Osteocyte (in vitro differentiated cells): Measurements from ENCODE around the gene BAHD1. TPM values are rescaled to one million over a fixed set of nuclear protein-coding genes. Genes with fewer than 3 reads are reported as not detected.

Source experiments
- DNase-seq: peaks from one replicate; pipeline ENCODE4 v3.0.0; 2021; ENCODE audit warnings: mixed read lengths; ENCODE audit not compliant: unreplicated experiment; ENCODE audit errors: extremely low spot score
- H3K27ac Mint-ChIP-seq: one replicate; pipeline ENCODE4 v1.8.0; 2021; ENCODE audit warnings: mild to moderate bottlenecking, mixed read lengths; ENCODE audit not compliant: unreplicated experiment
- H3K27me3 Mint-ChIP-seq: one replicate; pipeline ENCODE4 v1.8.0; 2021; ENCODE audit warnings: mixed read lengths; ENCODE audit not compliant: unreplicated experiment
- H3K36me3 Mint-ChIP-seq: one replicate; pipeline ENCODE4 v1.8.0; 2021; ENCODE audit warnings: mixed read lengths; ENCODE audit not compliant: unreplicated experiment
- H3K4me1 Mint-ChIP-seq: one replicate; pipeline ENCODE4 v1.8.0; 2021; ENCODE audit warnings: mixed read lengths; ENCODE audit not compliant: unreplicated experiment
- H3K4me3 Mint-ChIP-seq: one replicate; pipeline ENCODE4 v1.8.0; 2021; ENCODE audit warnings: mild to moderate bottlenecking, moderate library complexity, mixed read lengths; ENCODE audit not compliant: unreplicated experiment
- H3K9me3 Mint-ChIP-seq: one replicate; pipeline ENCODE4 v1.8.0; 2021; ENCODE audit warnings: mixed read lengths; ENCODE audit not compliant: unreplicated experiment
- CTCF ChIP-seq: fragments of 200-600 bp; sonication (generic); IDR thresholded peaks from 2 replicates; pipeline ENCODE4 v1.5.0; 2021; ENCODE audit warnings: antibody characterized with exemption, mild to moderate bottlenecking, moderate library complexity
- total RNA-seq: library from RNA; stranded (reverse); gene quantifications from 2 replicates; pipeline ENCODE4 v1.2.1, GENCODE V29; 2021

The BAHD1 gene
- total RNA-seq, 1 donor from 2014 or later: 26.4 TPM

GRCh38 chr15:40425681-40426080 is 15.1 kb upstream of the BAHD1 start:
- H3K27me3 Mint-ChIP-seq: peaks cover 19% of the 10 kb centered on the region
- H3K4me3 Mint-ChIP-seq: no peak overlapping the region

GRCh38 chr15:40427188-40427587 is 13.6 kb upstream of the BAHD1 start:
- Mint-ChIP-seq H3K27me3 (peaks cover 19% of the 10 kb centered on the region), H3K4me3 (no peak overlapping the region)

More at GRCh38 chr15:40425681-40426080, 15.1 kb upstream of the BAHD1 start:
- peaks cover 10% of the 10 kb centered on the region for H3K4me1 Mint-ChIP-seq
- TF ChIP-seq CTCF: no peak
- DNase-seq: no peak
- no peaks in the 10 kb centered on the region for H3K36me3 Mint-ChIP-seq
- H3K9me3 Mint-ChIP-seq: no peaks in the 10 kb centered on the region
- H3K27ac Mint-ChIP-seq: no peak overlapping the region

GRCh38 chr15:40428185-40428584 is 12.6 kb upstream of the BAHD1 start:
- DNase-seq: no peak
- no peak overlapping the region for H3K4me3 Mint-ChIP-seq
- H3K27ac Mint-ChIP-seq: no peak overlapping the region
- no peaks in the 10 kb centered on the region for H3K4me1 Mint-ChIP-seq
- no peaks in the 10 kb centered on the region for H3K36me3 Mint-ChIP-seq
- TF ChIP-seq CTCF: no peak
- peaks cover 24% of the 10 kb centered on the region for H3K27me3 Mint-ChIP-seq
- H3K9me3 Mint-ChIP-seq: no peaks in the 10 kb centered on the region

More at GRCh38 chr15:40427188-40427587, 13.6 kb upstream of the BAHD1 start:
- DNase-seq: no peak
- Mint-ChIP-seq H3K9me3 (no peaks in the 10 kb centered on the region), H3K36me3 (no peaks in the 10 kb centered on the region), H3K4me1 (no peaks in the 10 kb centered on the region), H3K27ac (no peak overlapping the region)
- TF ChIP-seq CTCF: no peak

- no peak for DNase-seq
- no peak for TF ChIP-seq CTCF
- no peaks in the 10 kb centered on the region for H3K36me3 Mint-ChIP-seq
- H3K4me1 Mint-ChIP-seq: no peaks in the 10 kb centered on the region
- H3K27me3 Mint-ChIP-seq: peaks cover 32% of the 10 kb centered on the region
- H3K9me3 Mint-ChIP-seq: no peaks in the 10 kb centered on the region
- H3K27ac Mint-ChIP-seq: no peak overlapping the region
- H3K4me3 Mint-ChIP-seq: no peak overlapping the region
Measured at GRCh38 chr15:40429068-40429710, 11.6 kb upstream of the BAHD1 start.

GRCh38 chr15:40430271-40430805 is 10.4 kb upstream of the BAHD1 start:
- no peak overlapping the region for H3K4me3 Mint-ChIP-seq
- H3K36me3 Mint-ChIP-seq: no peaks in the 10 kb centered on the region
- H3K27ac Mint-ChIP-seq: no peak overlapping the region
- TF ChIP-seq CTCF: no peak
- H3K27me3 Mint-ChIP-seq: peaks cover 43% of the 10 kb centered on the region
- no peaks in the 10 kb centered on the region for H3K9me3 Mint-ChIP-seq
- no peak for DNase-seq
- H3K4me1 Mint-ChIP-seq: no peaks in the 10 kb centered on the region
